Motor neuron (in vitro differentiated cells): ENCODE data around the gene ASB7. TPM values are rescaled to one million over a fixed set of nuclear protein-coding genes. Genes with fewer than 3 reads are reported as not detected.

ENCODE experiments used
- ATAC-seq, 8 experiments: fragments of 200-7000 bp; cut with Tn5 transposase; replicated peaks in 6 of 8; 2 replicates each; pipeline ENCODE4 v1.8.0; 2021; ENCODE audit warnings: mild to moderate bottlenecking in 8 of 8, moderate library complexity in 8 of 8
- H3K27ac ChIP-seq, 2 donors: fragments of 250-450 bp; sonication (Bioruptor Pico); 2 replicates each; pipeline ENCODE4 v1.9.0; 2021; ENCODE audit warnings: antibody characterized with exemption in 2 of 2, mild to moderate bottlenecking in 2 of 2, moderate library complexity in 1 of 2
- H3K4me1 ChIP-seq, 2 donors: fragments of 250-450 bp; sonication (Bioruptor Pico); replicated peaks in 1 of 2; 2 replicates each; pipeline ENCODE4 v1.6.1; 2021; ENCODE audit warnings: antibody characterized with exemption in 2 of 2, mild to moderate bottlenecking in 2 of 2, moderate library complexity in 1 of 2
- H3K4me3 ChIP-seq, 5 donors: fragments of 250-450 bp; sonication (Bioruptor Pico); 2 replicates each; pipeline ENCODE4 v1.9.0; 2021; ENCODE audit warnings: antibody characterized with exemption in 5 of 5, mild to moderate bottlenecking in 5 of 5, moderate library complexity in 4 of 5
- WGBS, 10 experiments: fragments of 450-650 bp; shearing (Covaris generic); methylation state at CpG; one replicate each; pipeline ENCODE4 v1.0.0; 2022; 5-methylcytosine and 5-hydroxymethylcytosine counted together
- in situ Hi-C, 9 experiments: fragments of 400-800 bp; cut with MboI; loops; one replicate each; pipeline ENCODE4 v1.15.0; 2021; ENCODE audit warnings: low sequenced_read_pairs in 9 of 9, low pct_unique_long_range_greater_than_20kb in 2 of 9; ENCODE audit not compliant: unreplicated experiment in 9 of 9
- total RNA-seq, 8 experiments: library from RNA; unstranded; fragments of 300-600 nt; gene quantifications; 2 replicates each; pipeline versions ENCODE4 v1.2.3 to v1.2.4, GENCODE V29; 2022

The ASB7 gene
- total RNA-seq, 8 experiments from 2014 or later = 6.7 to 17.9 (median 10.6) TPM

- no peaks in the 10 kb centered on the region for H3K4me1 ChIP-seq
- in situ Hi-C loops = loop anchor here in 5 of 9 experiments (25.0 kb wide), 3 partner anchors 252 to 627 kb away; partner anchors contain the start of genes CHSY1 (in 2 of the 5) and ALDH1A3 (in 1 of the 5)
- ATAC-seq = no peak
- 0 to 100% (median 73%) methylated on average over 1 to 5 of the region's 11 CpGs; no CpG with 5 or more reads in 4 of the 10 experiments for WGBS, 10 experiments
- no peak overlapping the region for H3K27ac ChIP-seq
- H3K4me3 ChIP-seq = no peak overlapping the region
Measured at GRCh38 chr15:100635406-100636071, 33.1 kb downstream of the ASB7 start.

GRCh38 chr15:100638177-100638730 lies 35.9 kb downstream of the ASB7 start:
- WGBS, 10 experiments = 93 to 100% (median 97%) methylated on average over 1 to 10 of the region's 11 CpGs
- no peak for ATAC-seq

GRCh38 chr15:100642213-100642949 lies 40.0 kb downstream of the ASB7 start:
- Histone ChIP-seq H3K4me1 (no peaks in the 10 kb centered on the region), H3K4me3 (no peak overlapping the region), H3K27ac (no peak overlapping the region)
- ATAC-seq = no peak
- in situ Hi-C loops = loop anchor here in 6 of 9 experiments (10.0 to 25.0 kb wide), 4 partner anchors 245 to 620 kb away; partner anchors contain the start of genes CHSY1 (in 2 of the 6) and ALDH1A3 (in 1 of the 6)
- WGBS, 10 experiments = 80 to 100% (median 87%) methylated on average over 1 to 8 of the region's 9 CpGs; no CpG with 5 or more reads in 2 of the 10 experiments

More at GRCh38 chr15:100638177-100638730, 35.9 kb downstream of the ASB7 start:
- Histone ChIP-seq H3K4me1 (no peaks in the 10 kb centered on the region), H3K27ac (no peak overlapping the region), H3K4me3 (no peak overlapping the region)
- in situ Hi-C loops = loop anchor here in 5 of 9 experiments (25.0 kb wide), 3 partner anchors 249 to 624 kb away; partner anchors contain the start of genes CHSY1 (in 2 of the 5) and ALDH1A3 (in 1 of the 5)

- in situ Hi-C loops = loop anchor here in 6 of 9 experiments (10.0 to 25.0 kb wide), 4 partner anchors 244 to 619 kb away; partner anchors contain the start of genes CHSY1 (in 2 of the 6) and ALDH1A3 (in 1 of the 6)
- 88 to 100% methylated on average over 1 to 4 of the region's 4 CpGs; no CpG with 5 or more reads in 8 of the 10 experiments for WGBS, 10 experiments
- ATAC-seq = peak in 1 of 8 experiments; percentile 69
- Histone ChIP-seq H3K27ac (no peak overlapping the region), H3K4me3 (no peak overlapping the region), H3K4me1 (no peaks in the 10 kb centered on the region)
Measured at GRCh38 chr15:100642950-100643338, 40.6 kb downstream of the ASB7 start.

- 79 to 100% (median 95%) methylated on average over 4 to 5 of the region's 5 CpGs; no CpG with 5 or more reads in 4 of the 10 experiments for WGBS, 10 experiments
- ATAC-seq = no peak
- in situ Hi-C loops = loop anchor here in 6 of 9 experiments (10.0 to 25.0 kb wide), 4 partner anchors 242 to 617 kb away; partner anchors contain the start of genes CHSY1 (in 2 of the 6) and ALDH1A3 (in 1 of the 6)
- Histone ChIP-seq H3K27ac (no peak overlapping the region), H3K4me1 (no peaks in the 10 kb centered on the region), H3K4me3 (no peak overlapping the region)
Measured at GRCh38 chr15:100645671-100646070, 43.3 kb downstream of the ASB7 start.

- H3K4me1 ChIP-seq = no peaks in the 10 kb centered on the region
- H3K4me3 ChIP-seq = no peak overlapping the region
- in situ Hi-C loops = loop anchor here in 6 of 9 experiments (10.0 to 25.0 kb wide), 4 partner anchors 238 to 613 kb away; partner anchors contain the start of genes CHSY1 (in 2 of the 6) and ALDH1A3 (in 1 of the 6)
- no peak overlapping the region for H3K27ac ChIP-seq
- no peak for ATAC-seq
- 40 to 95% (median 88%) methylated on average over 3 to 8 of the region's 8 CpGs for WGBS, 10 experiments
Measured at GRCh38 chr15:100648951-100649350, 46.6 kb downstream of the ASB7 start.

GRCh38 chr15:100650685-100651084 lies 48.3 kb downstream of the ASB7 start:
- ATAC-seq = no peak
- Histone ChIP-seq H3K27ac (no peak overlapping the region), H3K4me3 (no peak overlapping the region), H3K4me1 (no peaks in the 10 kb centered on the region)
- in situ Hi-C loops = loop anchor here in 2 of 9 experiments (25.0 kb wide), 2 partner anchors 237 to 362 kb away; partner anchors contain the start of gene ALDH1A3 (in 2 of the 2)
- WGBS, 10 experiments = 6 to 86% (median 66%) methylated on average over 1 of the region's 1 CpG; no CpG with 5 or more reads in 2 of the 10 experiments

- H3K27ac ChIP-seq = no peak overlapping the region
- no peaks in the 10 kb centered on the region for H3K4me1 ChIP-seq
- H3K4me3 ChIP-seq = no peak overlapping the region
- WGBS, 10 experiments = 29 to 97% (median 74%) methylated on average over 1 to 5 of the region's 5 CpGs; no CpG with 5 or more reads in 5 of the 10 experiments
- in situ Hi-C loops = loop anchor here in 2 of 9 experiments (25.0 kb wide), 2 partner anchors 236 to 361 kb away; partner anchors contain the start of gene ALDH1A3 (in 2 of the 2)
- ATAC-seq = peak in 2 of 8 experiments; percentile 56 to 79
Measured at GRCh38 chr15:100651253-100651652, 48.9 kb downstream of the ASB7 start.

- 70 to 100% (median 100%) methylated on average over 1 to 2 of the region's 2 CpGs; no CpG with 5 or more reads in 5 of the 10 experiments for WGBS, 10 experiments
- no peak for ATAC-seq
- no peak overlapping the region for H3K27ac ChIP-seq
- H3K4me3 ChIP-seq = no peak overlapping the region
- in situ Hi-C loops = loop anchor here in 2 of 9 experiments (25.0 kb wide), 2 partner anchors 235 to 360 kb away; partner anchors contain the start of gene ALDH1A3 (in 2 of the 2)
- no peaks in the 10 kb centered on the region for H3K4me1 ChIP-seq
Measured at GRCh38 chr15:100652116-100652515, 49.7 kb downstream of the ASB7 start.

- Histone ChIP-seq H3K27ac (no peak overlapping the region), H3K4me3 (no peak overlapping the region), H3K4me1 (no peaks in the 10 kb centered on the region)
- no peak for ATAC-seq
- in situ Hi-C loops = loop anchor here in 2 of 9 experiments (25.0 kb wide), 2 partner anchors 234 to 359 kb away; partner anchors contain the start of gene ALDH1A3 (in 2 of the 2)
- 20 to 100% (median 90%) methylated on average over 1 of the region's 1 CpG; no CpG with 5 or more reads in 3 of the 10 experiments for whole genome bisulfite sequencing, 10 experiments
Measured at GRCh38 chr15:100653608-100654007, 51.2 kb downstream of the ASB7 start.

- WGBS, 10 experiments = 80 to 100% (median 94%) methylated on average over 2 to 9 of the region's 14 CpGs; no CpG with 5 or more reads in 7 of the 10 experiments
- no peak overlapping the region for H3K27ac ChIP-seq
- no peak for ATAC-seq
- no peak overlapping the region for H3K4me3 ChIP-seq
- no peaks in the 10 kb centered on the region for H3K4me1 ChIP-seq
- in situ Hi-C loops = loop anchor here in 2 of 9 experiments (25.0 kb wide), 2 partner anchors 228 to 353 kb away; partner anchors contain the start of gene ALDH1A3 (in 2 of the 2)
Measured at GRCh38 chr15:100658895-100659294, 56.5 kb downstream of the ASB7 start.

- Histone ChIP-seq H3K27ac (no peak overlapping the region), H3K4me1 (no peaks in the 10 kb centered on the region), H3K4me3 (no peak overlapping the region)
- in situ Hi-C loops = loop anchor here in 2 of 9 experiments (25.0 kb wide), 2 partner anchors 226 to 351 kb away; partner anchors contain the start of gene ALDH1A3 (in 2 of the 2)
- ATAC-seq = no peak
- 42 to 100% (median 86%) methylated on average over 1 to 8 of the region's 10 CpGs; no CpG with 5 or more reads in 2 of the 10 experiments for WGBS, 10 experiments
Measured at GRCh38 chr15:100661156-100661555, 58.8 kb downstream of the ASB7 start.
